Activated CD4-positive, alpha-beta T cell treated with anti-CD3 and anti-CD28 coated beads, Interleukin-2, amount 10 ng/mL, durations not matched to agents 24 days and 14 days (primary cell): Measurements from ENCODE around the gene RXRA. TPM values are rescaled to one million over a fixed set of nuclear protein-coding genes. Genes with fewer than 3 reads are reported as not detected.
A peak's percentile ranks its signal among the peaks of the same experiment; 100 is the strongest.

Experiments
- DNase-seq: peaks from one replicate; pipeline ENCODE4 v3.0.0; 2022
- H3K27ac Mint-ChIP-seq: one replicate; pipeline ENCODE4 v1.8.0; 2022; ENCODE audit warnings: mild to moderate bottlenecking, mixed read lengths
- H3K27me3 Mint-ChIP-seq: one replicate; pipeline ENCODE4 v1.8.0; 2022; ENCODE audit warnings: mixed read lengths
- H3K36me3 Mint-ChIP-seq: one replicate; pipeline ENCODE4 v1.8.0; 2022; ENCODE audit warnings: low read depth, mild to moderate bottlenecking, mixed read lengths
- H3K4me1 Mint-ChIP-seq: one replicate; pipeline ENCODE4 v1.8.0; 2021; ENCODE audit warnings: mixed read lengths
- H3K4me3 Mint-ChIP-seq: one replicate; pipeline ENCODE4 v1.8.0; 2022; ENCODE audit warnings: mild to moderate bottlenecking, moderate library complexity, mixed read lengths
- H3K9me3 Mint-ChIP-seq: one replicate; pipeline ENCODE4 v1.8.0; 2021; ENCODE audit warnings: mixed read lengths
- intact Hi-C: fragments of 100-400 bp; cut with micrococcal nuclease; formaldehyde crosslinking; loops from one replicate; pipeline ENCODE4 v1.15.1; 2023
- total RNA-seq: library from RNA; stranded (reverse); gene quantifications from 2 replicates; pipeline ENCODE4 v1.2.3, GENCODE V29; 2022

Gene RXRA
- total RNA-seq, 1 donor from 2014 or later: 4.8 TPM

- no peak overlapping the region for H3K27ac Mint-ChIP-seq
- peaks cover 4% of the 10 kb centered on the region for H3K9me3 Mint-ChIP-seq
- no peak for DNase-seq
- H3K27me3 Mint-ChIP-seq: peaks cover 10% of the 10 kb centered on the region
- H3K36me3 Mint-ChIP-seq: no peaks in the 10 kb centered on the region
- H3K4me1 Mint-ChIP-seq: peaks cover 6% of the 10 kb centered on the region
- H3K4me3 Mint-ChIP-seq: no peak overlapping the region
- intact Hi-C loops: loop anchor here (1.0 to 2.0 kb wide), 4 partner anchors 35 to 272 kb away; no protein-coding TSS in a partner anchor
Measured at GRCh38 chr9:134442486-134443173, 116.4 kb downstream of the RXRA start.

GRCh38 chr9:134443174-134444037 lies 117.2 kb downstream of the RXRA start:
- Mint-ChIP-seq H3K27me3 (peaks cover 10% of the 10 kb centered on the region), H3K4me1 (peaks cover 6% of the 10 kb centered on the region), H3K9me3 (peaks cover 4% of the 10 kb centered on the region), H3K4me3 (no peak overlapping the region), H3K36me3 (no peaks in the 10 kb centered on the region), H3K27ac (no peak overlapping the region)
- intact Hi-C loops: loop anchor here (1.0 to 2.0 kb wide), 4 partner anchors 36 to 273 kb away; no protein-coding TSS in a partner anchor
- peak; percentile 95 for DNase-seq

- Mint-ChIP-seq H3K9me3 (peaks cover 4% of the 10 kb centered on the region), H3K36me3 (peaks cover 1% of the 10 kb centered on the region), H3K4me3 (no peak overlapping the region), H3K27ac (no peak overlapping the region), H3K4me1 (peaks cover 6% of the 10 kb centered on the region), H3K27me3 (peaks cover 10% of the 10 kb centered on the region)
- intact Hi-C loops: no loop called here
- no peak for DNase-seq
Measured at GRCh38 chr9:134444038-134444315, 117.7 kb downstream of the RXRA start.

GRCh38 chr9:134445000-134445399 lies 118.7 kb downstream of the RXRA start:
- no peak overlapping the region for H3K4me3 Mint-ChIP-seq
- intact Hi-C loops: loop anchor here (5.0 kb wide), 1 partner anchor 292 kb away; no protein-coding TSS in a partner anchor
- no peak for DNase-seq

GRCh38 chr9:134449180-134449916 lies 123.1 kb downstream of the RXRA start:
- H3K4me1 Mint-ChIP-seq: no peaks in the 10 kb centered on the region
- intact Hi-C loops: loop anchor here (5.0 kb wide), 1 partner anchor 288 kb away; no protein-coding TSS in a partner anchor
- no peak overlapping the region for H3K4me3 Mint-ChIP-seq
- H3K27me3 Mint-ChIP-seq: peaks cover 3% of the 10 kb centered on the region
- peak; percentile 91 for DNase-seq
- peaks cover 1% of the 10 kb centered on the region for H3K36me3 Mint-ChIP-seq
- H3K9me3 Mint-ChIP-seq: peaks cover 7% of the 10 kb centered on the region
- no peak overlapping the region for H3K27ac Mint-ChIP-seq

More at GRCh38 chr9:134445000-134445399, 118.7 kb downstream of the RXRA start:
- Mint-ChIP-seq H3K9me3 (peaks cover 7% of the 10 kb centered on the region), H3K27ac (peak overlapping the region; percentile 29), H3K36me3 (peaks cover 1% of the 10 kb centered on the region), H3K4me1 (peaks cover 6% of the 10 kb centered on the region), H3K27me3 (peaks cover 10% of the 10 kb centered on the region)

- intact Hi-C loops: no loop called here
- peaks cover 6% of the 10 kb centered on the region for H3K4me1 Mint-ChIP-seq
- H3K27ac Mint-ChIP-seq: no peak overlapping the region
Measured at GRCh38 chr9:134451700-134452458, 125.6 kb downstream of the RXRA start.

GRCh38 chr9:134452728-134453127 lies 126.5 kb downstream of the RXRA start:
- peaks cover 1% of the 10 kb centered on the region for H3K36me3 Mint-ChIP-seq
- no peaks in the 10 kb centered on the region for H3K27me3 Mint-ChIP-seq
- no peak overlapping the region for H3K27ac Mint-ChIP-seq
- no peak overlapping the region for H3K4me3 Mint-ChIP-seq
- no peak for DNase-seq
- peaks cover 6% of the 10 kb centered on the region for H3K4me1 Mint-ChIP-seq
- peaks cover 3% of the 10 kb centered on the region for H3K9me3 Mint-ChIP-seq
- intact Hi-C loops: no loop called here

More at GRCh38 chr9:134451700-134452458, 125.6 kb downstream of the RXRA start:
- no peaks in the 10 kb centered on the region for H3K27me3 Mint-ChIP-seq
- no peak for DNase-seq
- H3K36me3 Mint-ChIP-seq: peaks cover 1% of the 10 kb centered on the region
- peaks cover 3% of the 10 kb centered on the region for H3K9me3 Mint-ChIP-seq
- H3K4me3 Mint-ChIP-seq: no peak overlapping the region

- no peak overlapping the region for H3K27ac Mint-ChIP-seq
- no peaks in the 10 kb centered on the region for H3K27me3 Mint-ChIP-seq
- peaks cover 6% of the 10 kb centered on the region for H3K4me1 Mint-ChIP-seq
- DNase-seq: no peak
- no peaks in the 10 kb centered on the region for H3K36me3 Mint-ChIP-seq
- intact Hi-C loops: no loop called here
- peaks cover 3% of the 10 kb centered on the region for H3K9me3 Mint-ChIP-seq
- no peak overlapping the region for H3K4me3 Mint-ChIP-seq
Measured at GRCh38 chr9:134453776-134454475, 127.7 kb downstream of the RXRA start.

- Mint-ChIP-seq H3K4me3 (no peak overlapping the region), H3K36me3 (no peaks in the 10 kb centered on the region), H3K27me3 (no peaks in the 10 kb centered on the region), H3K27ac (no peak overlapping the region), H3K4me1 (peaks cover 6% of the 10 kb centered on the region), H3K9me3 (no peaks in the 10 kb centered on the region)
- DNase-seq: no peak
- intact Hi-C loops: no loop called here
Measured at GRCh38 chr9:134454476-134454857, 128.2 kb downstream of the RXRA start.

GRCh38 chr9:134455021-134455471 lies 128.8 kb downstream of the RXRA start:
- intact Hi-C loops: no loop called here
- Mint-ChIP-seq H3K27ac (no peak overlapping the region), H3K4me3 (no peak overlapping the region)

GRCh38 chr9:134455537-134455933 lies 129.3 kb downstream of the RXRA start:
- intact Hi-C loops: no loop called here

More at GRCh38 chr9:134455021-134455471, 128.8 kb downstream of the RXRA start:
- DNase-seq: no peak
- peaks cover 6% of the 10 kb centered on the region for H3K4me1 Mint-ChIP-seq
- H3K36me3 Mint-ChIP-seq: no peaks in the 10 kb centered on the region
- H3K27me3 Mint-ChIP-seq: no peaks in the 10 kb centered on the region
- H3K9me3 Mint-ChIP-seq: no peaks in the 10 kb centered on the region

GRCh38 chr9:134455934-134456755 lies 129.9 kb downstream of the RXRA start:
- H3K4me3 Mint-ChIP-seq: peak overlapping the region; percentile 87
- DNase-seq: peak; percentile 89
- intact Hi-C loops: no loop called here
- H3K36me3 Mint-ChIP-seq: no peaks in the 10 kb centered on the region
- peak overlapping the region; percentile 92 for H3K27ac Mint-ChIP-seq
- H3K9me3 Mint-ChIP-seq: no peaks in the 10 kb centered on the region
- H3K4me1 Mint-ChIP-seq: peaks cover 6% of the 10 kb centered on the region
- no peaks in the 10 kb centered on the region for H3K27me3 Mint-ChIP-seq

More at GRCh38 chr9:134455537-134455933, 129.3 kb downstream of the RXRA start:
- no peaks in the 10 kb centered on the region for H3K9me3 Mint-ChIP-seq
- no peak for DNase-seq
- peak overlapping the region; percentile 87 for H3K4me3 Mint-ChIP-seq
- H3K27ac Mint-ChIP-seq: peak overlapping the region; percentile 63
- no peaks in the 10 kb centered on the region for H3K36me3 Mint-ChIP-seq
- peaks cover 6% of the 10 kb centered on the region for H3K4me1 Mint-ChIP-seq
- no peaks in the 10 kb centered on the region for H3K27me3 Mint-ChIP-seq
